HG02884 (cell line): ENCODE results near the gene RPUSD3.
"Not testable (repeated sequence)": the region's sequence is repeated elsewhere in the genome, so short reads cannot be mapped to it uniquely, and the experiment has no call there.

Source experiments
- ATAC-seq: cut with Tn5 transposase; IDR thresholded peaks from one replicate; pipeline ENCODE4 v1.9.1; 2021; ENCODE audit warnings: mild to moderate bottlenecking, moderate library complexity; ENCODE audit not compliant: unreplicated experiment

Gene RPUSD3

DNA sequence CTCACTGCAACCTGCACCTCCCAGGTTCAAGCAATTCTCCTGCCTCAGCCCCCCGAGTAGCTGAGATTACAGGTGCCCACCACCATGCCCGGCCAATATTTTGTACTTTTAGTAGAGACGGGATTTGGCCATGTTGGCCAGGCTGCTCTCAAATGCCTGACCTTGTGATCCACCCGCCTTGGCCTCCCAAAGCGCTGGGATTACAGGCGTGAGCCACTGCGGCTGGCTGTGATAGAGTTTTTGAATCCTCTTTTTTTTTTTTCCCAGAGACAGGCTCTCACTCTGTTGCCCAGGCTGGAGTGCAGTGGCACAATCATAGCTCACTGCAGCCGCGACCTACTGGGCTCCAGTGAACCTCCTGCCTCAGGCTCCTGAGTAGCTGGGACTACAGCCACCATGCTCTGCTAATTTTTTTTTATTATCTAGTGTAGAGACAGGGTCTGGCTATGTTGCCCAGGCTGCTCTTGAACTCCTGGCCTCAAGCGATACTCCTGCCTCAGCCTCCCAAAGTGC lies 21.4 kb upstream of the RPUSD3 start:
- ATAC-seq, result not testable (repeated sequence)

DNA sequence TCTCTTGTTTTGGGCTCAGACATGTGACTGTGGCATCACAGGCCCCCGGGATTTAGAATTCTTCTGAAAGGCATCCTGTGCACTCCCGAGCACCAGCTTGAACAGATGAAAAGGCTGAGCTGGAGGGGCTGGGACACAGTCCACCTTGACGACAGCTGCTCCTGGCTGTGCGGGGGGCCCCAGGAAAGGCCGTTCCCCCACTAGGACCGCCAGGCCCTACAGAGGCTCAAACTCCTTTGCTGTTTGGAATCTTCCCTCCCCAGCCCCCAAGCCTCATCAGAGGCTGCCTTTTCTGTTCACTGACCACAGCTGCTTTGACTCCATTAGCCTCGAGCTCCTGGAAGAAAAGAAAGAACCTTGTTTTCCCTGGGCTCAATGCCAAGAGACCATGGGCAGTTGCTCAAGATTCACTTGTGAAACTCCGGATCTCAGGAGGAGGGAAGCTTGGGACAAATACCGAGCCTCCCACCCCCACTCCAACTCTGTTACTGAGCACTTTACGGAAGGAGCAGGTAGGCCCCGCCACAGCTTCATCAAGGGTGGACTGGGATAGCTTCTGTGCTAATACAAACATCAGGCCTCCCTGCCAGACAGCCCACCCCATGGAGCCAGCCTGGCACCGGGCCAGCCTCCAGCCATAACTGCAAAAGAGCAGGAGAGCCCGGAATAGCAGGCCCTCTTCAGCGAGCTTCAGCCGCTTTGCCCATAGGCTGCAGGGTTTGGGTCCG lies 20.6 kb upstream of the RPUSD3 start:
- ATAC-seq, result no peak

DNA sequence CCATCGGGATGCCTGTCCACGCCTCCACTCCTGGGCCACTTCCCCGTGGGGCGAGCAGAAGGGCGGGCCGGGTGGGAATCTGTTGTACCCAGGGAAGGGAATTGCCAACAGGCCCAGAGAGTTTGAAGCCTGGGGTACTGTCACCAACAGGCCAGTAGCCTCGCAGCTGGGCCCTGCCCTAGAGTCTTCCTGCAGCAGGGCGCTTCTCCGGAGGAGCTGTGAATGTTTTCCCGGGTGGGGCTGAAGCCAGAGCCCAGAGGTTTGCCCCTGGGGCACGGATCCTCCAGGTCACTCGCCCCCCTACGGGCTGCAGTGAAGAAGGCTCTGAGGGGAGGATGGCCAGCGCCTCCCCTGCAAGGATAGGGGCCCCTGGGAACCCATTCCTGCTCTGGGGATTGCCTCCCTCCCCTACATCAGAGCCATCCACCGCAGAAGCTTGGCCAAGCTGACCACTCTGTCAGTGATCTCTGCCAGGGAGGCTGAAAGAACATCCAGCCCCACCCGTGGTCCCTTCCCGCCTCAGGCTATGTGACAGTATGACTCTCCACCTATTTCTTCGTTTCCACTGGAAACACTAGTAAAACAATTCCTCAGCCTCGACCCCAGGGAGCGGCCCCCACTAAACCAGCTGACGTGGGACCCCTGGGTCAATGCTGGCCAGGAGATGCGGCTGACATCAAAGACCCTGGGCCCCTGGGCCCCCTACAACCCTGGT lies 19.4 kb upstream of the RPUSD3 start:
- no peak for ATAC-seq

DNA sequence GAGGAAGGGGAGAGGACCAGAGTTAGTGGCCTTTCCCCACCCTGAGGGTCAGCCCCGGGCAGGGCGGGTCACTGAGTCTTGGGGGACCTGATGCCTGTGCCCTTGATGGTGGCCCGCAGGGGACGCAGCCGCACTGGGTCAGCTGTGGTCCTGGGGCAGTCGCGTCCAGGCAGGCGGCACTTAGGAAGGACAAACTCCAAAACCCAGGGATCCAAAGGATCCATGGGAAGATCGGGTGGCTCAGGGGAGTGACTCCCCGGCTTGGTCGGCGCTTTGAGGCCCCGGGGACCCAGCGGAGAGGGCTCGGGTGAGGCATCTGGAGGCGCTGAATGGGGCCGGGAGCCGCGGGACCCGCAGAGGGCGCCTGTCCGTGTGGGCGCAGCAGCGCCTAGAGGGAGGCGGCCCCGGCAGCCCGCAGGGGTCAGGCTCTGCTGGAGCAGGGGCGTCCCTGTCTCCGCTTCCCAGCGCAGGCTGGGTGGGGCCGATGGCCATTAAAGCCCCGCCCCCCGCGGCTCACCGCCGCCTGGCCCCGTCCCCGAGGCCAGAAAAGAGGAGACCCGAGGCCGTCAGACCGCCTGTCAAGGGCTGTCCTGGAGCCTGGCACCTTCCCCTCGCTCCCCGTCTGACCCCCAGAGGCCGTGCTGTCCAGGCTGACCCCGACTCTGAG lies 18.7 kb upstream of the RPUSD3 start:
- ATAC-seq, result no peak

DNA sequence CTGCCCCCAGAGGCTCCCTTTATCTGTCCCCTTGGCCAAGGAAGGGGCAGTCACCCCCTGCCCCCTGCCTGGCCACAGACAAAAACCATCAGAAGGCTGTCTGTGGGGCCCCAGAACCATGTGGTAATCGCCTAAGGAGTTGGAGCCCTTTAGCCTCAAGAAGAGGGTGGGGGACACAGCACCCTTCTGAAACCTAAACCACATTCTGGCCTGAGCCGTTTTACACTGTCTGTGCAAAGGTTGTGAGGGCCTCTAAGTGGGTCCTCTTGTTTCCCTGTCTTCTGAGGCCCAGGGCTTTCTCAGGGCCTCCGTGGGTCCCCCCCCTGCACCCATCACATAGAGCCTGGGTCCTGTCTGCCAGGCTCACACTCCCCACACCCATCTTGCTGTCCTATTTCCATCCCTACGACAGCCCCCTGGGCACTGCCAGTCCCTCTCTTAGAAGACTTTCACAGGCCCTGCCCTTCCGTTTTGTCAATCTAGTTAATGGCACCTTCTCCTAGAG lies 17.9 kb upstream of the RPUSD3 start:
- no peak for ATAC-seq

DNA sequence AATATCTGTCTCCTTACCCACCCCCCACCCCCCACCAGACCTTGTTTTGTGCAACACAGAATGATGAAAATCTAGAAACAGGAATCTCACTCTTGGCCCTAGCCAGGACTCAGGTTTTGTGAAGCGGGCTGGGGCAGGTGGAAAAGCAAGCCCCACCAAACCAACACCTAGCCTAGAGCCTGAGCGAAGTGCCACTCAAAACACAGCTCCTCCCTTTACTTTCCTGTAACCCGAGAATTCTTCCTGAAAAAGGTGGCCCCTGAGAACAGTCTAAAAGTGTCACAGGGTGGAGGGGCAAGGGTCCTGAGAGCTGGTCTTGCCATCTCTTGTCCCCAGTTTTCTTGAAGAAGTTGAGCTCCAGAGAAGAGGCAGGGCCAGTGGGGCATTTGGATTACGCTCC lies 17.4 kb upstream of the RPUSD3 start:
- ATAC-seq, result no peak

DNA sequence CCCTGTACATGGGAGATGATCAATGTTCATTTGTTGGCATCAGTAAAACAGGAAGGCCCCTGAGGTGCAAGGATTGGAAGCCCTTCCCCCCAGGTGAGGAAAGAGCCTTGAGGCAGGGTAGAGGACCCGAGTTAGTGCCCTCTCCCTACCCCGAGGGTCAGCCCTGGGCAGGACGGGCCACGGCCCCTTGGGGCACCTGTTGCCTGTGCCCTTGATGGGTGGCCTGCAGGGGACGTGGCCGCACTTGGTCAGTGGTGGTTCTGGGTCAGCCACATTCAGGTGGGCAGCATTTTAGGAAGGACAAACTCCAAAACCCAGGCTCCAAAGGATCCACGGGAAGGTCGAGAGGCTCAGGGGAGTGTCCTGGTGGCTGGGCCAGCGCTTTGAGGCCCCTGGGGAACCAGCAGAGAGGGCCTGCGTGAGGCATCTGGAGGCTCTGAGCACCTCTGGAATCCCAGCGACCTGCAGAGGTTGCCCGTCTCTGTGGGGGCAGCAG lies 15.8 kb upstream of the RPUSD3 start:
- no peak for ATAC-seq

DNA sequence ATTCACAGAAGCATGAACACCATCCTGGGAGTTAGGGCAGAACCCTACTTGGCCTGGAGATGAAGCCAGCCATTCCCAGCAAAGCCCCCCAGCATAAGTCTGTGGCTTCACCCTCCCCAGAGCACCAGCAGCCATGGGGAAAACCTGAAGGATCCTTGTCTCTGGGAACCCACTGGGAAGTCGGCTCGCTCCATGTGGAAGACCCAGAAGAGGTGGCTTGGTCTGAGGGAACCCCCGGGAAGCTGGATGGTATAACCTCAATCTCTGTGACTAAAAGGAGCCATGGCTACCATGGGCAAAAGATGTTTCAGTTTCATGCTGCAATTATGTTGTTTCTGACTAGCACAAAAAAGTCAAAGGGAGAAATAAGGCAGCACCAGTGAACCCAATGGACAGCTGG lies 11.8 kb upstream of the RPUSD3 start:
- no peak for ATAC-seq

DNA sequence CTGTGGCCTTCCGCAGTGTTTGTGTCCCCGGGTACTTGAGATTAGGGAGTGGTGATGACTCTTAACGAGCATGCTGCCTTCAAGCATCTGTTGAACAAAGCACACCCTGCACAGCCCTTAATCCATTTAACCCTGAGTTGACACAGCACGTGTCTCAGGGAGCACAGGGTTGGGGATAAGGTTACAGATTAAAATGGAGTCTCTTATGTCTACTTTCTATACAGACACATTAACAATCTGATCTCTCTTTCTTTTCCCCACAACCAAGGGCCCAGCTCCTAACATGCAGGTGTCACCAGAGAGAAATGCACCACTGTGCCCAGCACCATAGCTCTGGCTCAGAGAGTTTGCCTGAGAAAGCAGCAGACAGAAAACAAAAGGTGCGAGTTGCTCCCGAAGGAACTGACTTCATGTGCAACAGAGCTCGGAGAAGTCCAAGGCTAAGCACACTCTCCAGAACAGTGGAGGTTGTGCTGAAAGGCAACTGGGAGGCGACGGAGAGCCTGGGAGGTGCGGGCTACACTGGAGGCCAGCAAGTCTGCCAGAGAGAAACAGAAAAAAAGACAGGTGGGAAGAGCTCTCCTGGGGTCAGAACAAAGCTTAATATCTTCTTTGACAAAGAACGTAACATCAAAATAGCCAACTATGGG lies 10.6 kb upstream of the RPUSD3 start:
- ATAC-seq, result not testable (repeated sequence)

DNA sequence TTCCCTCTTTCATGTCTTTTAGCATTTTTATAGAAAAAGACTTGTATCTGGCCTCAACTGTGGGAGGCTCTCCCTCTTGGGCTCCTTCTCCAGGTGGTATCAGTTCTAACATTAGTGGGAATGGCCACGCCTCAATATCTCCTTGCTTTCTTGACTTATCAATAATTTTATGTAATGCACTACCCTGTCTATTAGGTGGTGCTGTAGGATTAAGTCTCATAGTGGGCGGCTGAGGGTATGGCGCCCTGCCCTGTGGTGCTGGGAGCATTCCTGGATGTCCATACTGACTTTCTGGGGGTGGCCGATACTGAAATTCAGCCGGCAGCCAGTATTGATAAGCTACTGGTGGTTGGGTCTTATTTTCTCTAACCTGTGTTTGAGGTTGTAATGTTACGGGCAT lies 8.7 kb upstream of the RPUSD3 start:
- ATAC-seq, result no peak

DNA sequence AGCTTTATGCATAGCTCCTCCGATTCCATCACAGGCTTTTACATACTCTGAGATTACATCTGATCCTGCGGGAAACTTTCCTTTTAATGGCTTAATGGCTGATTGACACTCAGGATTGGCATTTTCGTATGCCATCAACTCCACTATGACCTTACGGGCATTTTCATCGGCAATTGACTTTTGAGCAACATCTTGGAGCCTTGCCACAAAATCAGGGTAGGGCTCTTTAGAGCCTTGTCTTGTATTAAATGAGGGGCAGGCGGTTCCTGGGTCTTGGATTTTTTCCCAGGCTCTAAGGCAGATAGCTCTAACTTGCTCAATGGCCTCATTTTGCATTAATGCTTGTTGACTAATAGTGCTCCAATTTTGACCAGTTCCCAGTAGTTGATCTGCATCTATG lies 8.1 kb upstream of the RPUSD3 start:
- not testable (repeated sequence) for ATAC-seq

DNA sequence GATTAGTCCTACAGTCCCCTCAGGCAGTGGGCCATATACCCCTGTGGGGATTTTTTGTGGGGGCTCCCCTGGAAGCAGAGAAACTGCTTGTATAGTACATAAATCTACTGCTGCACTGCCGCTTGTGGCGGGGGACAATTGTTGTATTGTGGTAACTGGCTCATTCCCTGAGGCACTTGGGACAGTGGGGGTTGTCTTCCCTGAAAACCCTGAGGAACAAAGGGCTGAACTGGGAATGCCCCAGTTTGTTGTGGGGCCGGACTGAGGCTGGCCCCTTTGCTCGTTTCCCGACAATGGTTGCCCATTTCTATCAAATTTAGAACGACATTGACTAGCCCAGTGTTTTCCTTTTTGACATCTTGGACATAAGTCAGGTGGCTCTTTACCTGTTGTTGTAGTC lies 7.6 kb upstream of the RPUSD3 start:
- ATAC-seq, result not testable (repeated sequence)

DNA sequence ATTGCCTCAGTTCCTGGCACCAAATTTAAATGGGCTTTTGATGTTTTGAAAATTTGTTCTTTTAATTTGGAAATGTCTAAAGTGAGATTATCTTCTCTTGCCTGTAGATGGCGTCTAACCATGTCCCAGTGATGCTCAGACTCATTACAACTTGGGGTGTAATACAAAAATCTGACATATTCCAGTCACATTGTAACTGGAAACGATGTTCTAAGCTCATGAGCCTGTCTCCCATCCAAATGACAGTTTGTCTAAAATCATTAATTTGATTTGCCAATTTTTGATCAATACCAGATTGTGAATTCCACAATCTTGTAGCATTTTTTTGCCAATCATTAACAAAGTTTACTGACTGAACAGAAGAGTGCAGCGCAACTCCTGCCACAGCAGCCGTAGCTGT lies 5.1 kb upstream of the RPUSD3 start:
- not testable (repeated sequence) for ATAC-seq

DNA sequence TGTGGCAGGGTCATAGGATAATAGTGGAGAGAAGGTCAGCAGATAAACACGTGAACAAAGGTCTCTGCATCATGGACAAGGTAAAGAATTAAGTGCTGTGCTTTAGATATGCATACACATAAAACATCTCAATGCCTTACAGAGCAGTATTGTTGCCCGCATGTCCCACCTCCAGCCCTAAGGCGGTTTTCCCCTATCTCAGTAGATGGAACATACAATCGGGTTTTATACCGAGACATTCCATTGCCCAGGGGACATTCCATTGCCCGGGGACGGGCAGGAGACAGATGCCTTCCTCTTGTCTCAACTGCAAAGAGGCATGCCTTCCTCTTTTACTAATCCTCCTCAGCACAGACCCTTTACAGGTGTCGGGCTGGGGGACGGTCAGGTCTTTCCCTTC lies 4.1 kb upstream of the RPUSD3 start:
- not testable (repeated sequence) for ATAC-seq

DNA sequence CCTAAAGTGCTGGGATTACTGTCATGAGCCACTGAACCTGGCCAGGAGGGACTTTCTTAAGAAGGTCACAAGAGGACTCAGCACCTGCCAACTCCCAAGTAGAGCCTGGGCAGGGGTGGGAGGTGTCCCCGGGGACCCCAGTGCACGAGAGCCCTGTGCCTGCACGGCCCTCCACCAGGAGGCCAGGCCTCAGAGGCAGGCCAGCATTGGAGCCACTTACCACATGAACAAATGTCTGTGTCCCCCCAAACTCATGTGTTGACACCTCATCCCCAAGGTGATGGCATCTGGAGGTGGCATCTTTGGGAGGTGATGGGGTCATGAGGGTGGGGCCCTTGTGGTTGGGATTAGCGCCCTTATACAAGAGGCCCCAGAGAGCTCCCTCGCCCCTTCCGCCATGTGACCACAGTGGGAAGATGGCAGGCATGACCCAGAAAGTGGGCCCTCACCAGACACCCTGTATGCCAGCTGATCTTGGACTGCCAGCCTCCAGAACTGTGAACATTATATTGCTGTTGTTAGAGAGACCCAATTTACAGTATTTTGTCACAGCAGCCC lies 3.2 kb upstream of the RPUSD3 start:
- ATAC-seq, result no peak

DNA sequence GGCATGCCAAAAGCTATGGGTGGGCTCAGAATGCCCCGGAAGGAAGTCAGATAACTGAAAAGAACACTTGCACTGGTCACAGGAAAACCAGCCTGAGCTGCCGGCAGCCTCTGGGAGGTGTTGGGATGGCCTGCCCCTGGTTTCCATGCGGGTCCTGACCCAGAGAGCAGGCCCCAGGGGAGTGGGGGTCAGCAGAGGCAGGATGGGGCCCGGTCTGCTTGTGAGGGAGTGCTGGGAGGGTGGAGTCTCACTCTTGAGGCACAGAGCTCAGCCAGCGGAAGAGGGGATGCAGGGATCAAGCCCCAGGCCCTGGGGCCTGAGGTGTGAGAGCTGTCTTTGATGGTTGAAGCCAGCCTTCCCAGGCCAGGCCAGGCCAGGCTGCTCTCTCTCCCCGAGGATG lies 2.4 kb upstream of the RPUSD3 start:
- no peak for ATAC-seq

DNA sequence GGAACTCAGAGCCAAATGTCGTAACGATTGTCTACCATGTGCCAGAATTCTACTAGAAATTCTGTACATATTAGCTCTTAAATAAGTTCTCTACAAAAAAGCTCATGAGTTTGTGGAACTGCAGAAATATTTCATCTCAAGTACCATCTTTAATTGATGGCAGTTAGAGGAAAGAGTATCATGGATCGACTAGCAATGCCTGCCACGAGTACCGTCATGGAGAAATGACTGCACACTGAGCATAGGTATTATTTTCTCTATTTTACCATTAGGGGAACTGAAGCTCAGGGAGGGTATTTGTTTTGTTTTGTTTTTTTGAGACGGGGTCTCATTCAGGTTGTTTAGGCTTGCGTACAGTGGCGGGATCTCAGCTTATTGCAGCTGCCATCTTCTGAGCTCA lies 2.8 kb downstream of the RPUSD3 start:
- no peak for ATAC-seq

DNA sequence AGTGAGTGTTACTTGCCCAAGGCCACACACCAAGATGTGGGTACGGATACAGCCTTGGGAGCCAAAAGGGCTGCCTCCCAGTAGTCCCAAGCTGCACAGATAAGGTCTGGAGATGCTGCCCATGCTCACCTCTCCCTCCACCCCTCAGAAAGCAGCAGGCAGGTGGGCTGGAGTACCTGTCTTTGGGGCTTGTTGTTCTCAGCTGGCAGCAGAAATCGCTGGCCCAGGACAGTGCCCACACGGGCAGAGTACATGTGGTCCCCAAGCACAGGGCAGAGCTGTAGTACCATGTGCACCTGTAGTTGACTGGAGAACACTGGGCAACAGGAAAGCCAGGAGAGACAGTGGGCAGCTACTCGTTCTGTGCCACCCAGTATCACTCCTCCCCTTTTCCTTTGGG lies 5.0 kb downstream of the RPUSD3 start:
- no peak for ATAC-seq

DNA sequence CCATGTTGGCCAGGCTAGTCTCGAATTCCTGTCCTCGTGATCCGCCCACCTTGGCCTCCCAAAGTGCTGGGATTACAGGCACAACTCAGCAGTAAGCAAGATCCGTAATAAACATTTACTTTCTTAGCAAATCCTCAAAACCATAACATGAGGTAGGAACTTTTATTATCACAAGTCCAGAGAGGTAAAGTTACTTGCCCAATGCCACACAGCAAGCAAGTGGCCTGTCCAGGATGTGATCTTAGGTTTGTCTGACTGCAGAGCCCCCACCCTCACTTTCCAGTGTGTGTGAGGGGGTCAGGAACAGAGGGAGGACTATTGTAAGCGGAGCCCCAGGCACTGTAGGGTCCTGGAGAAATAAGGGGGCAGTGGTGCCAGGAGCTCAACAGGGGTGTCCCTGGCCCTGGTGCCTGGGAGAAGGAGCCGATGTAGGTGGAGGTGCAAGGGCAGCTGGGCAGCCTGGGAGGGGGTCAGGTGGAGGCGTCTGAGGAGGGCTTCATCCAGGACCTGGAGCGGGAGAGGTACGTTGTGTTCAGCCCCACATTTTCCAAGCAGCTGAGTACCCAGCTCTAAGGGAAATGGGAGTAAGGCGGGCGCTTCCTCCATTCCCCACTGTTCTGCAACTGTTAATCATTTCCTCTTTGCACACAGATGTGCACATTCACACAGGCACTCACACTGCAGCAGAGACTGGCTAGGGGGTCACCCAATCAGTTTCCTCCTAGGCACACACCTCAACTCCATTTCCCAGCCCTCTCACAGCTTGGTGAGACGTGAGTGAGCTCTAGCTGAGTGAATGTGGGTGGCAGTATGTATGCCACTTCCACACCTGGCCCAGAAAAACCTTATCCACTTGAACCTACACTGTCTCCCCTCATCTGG lies 5.9 kb downstream of the RPUSD3 start:
- ATAC-seq, result no peak
